SK-MEL-5 (cell line): ENCODE results near the gene ELAVL1. TPM values are rescaled to one million over a fixed set of nuclear protein-coding genes. Genes with fewer than 3 reads are reported as not detected.

ENCODE experiments used
- DNase-seq: peaks from one replicate; pipeline ENCODE4 v3.0.0-alpha.2; 2016; ENCODE audit warnings: low read depth, low spot score
- in situ Hi-C: cut with HindIII; loops from 2 replicates; pipeline ENCODE4 v1.10.0; 2016; ENCODE audit warnings: low sequenced_read_pairs, high pct_unique_total_duplicates, low pct_unique_long_range_greater_than_20kb
- total RNA-seq: library from RNA; depleted of rRNA; stranded (reverse); fragments of >200 nt; shearing (Covaris generic); gene quantifications from 2 replicates; pipeline ENCODE4 v1.2.3, GENCODE V29; 2014

The ELAVL1 gene
- total RNA-seq, 1 experiment from 2014 or later: 40.4 TPM

GRCh38 chr19:7979011-7979410 lies 26.4 kb downstream of the ELAVL1 start:
- no peak for DNase-seq
- in situ Hi-C loops: no loop called here

GRCh38 chr19:7978179-7978825 lies 27.1 kb downstream of the ELAVL1 start:
- no peak for DNase-seq
- in situ Hi-C loops: no loop called here

- DNase-seq: no peak
- in situ Hi-C loops: no loop called here
Measured at GRCh38 chr19:7977723-7978040, 27.8 kb downstream of the ELAVL1 start.

GRCh38 chr19:7977021-7977722 lies 28.3 kb downstream of the ELAVL1 start:
- no peak for DNase-seq
- in situ Hi-C loops: no loop called here

- in situ Hi-C loops: no loop called here
- DNase-seq: no peak
Measured at GRCh38 chr19:7976461-7976860, 29.0 kb downstream of the ELAVL1 start.

GRCh38 chr19:7975037-7975436 lies 30.4 kb downstream of the ELAVL1 start:
- in situ Hi-C loops: no loop called here
- no peak for DNase-seq

GRCh38 chr19:7973883-7974282 lies 31.6 kb downstream of the ELAVL1 start:
- in situ Hi-C loops: no loop called here
- DNase-seq: no peak

- in situ Hi-C loops: no loop called here
- DNase-seq: no peak
Measured at GRCh38 chr19:7971553-7972520, 33.6 kb downstream of the ELAVL1 start.

- in situ Hi-C loops: no loop called here
- peak; percentile 68 for DNase-seq
Measured at GRCh38 chr19:7970716-7971448, 34.6 kb downstream of the ELAVL1 start.

- in situ Hi-C loops: no loop called here
- DNase-seq: no peak
Measured at GRCh38 chr19:7969555-7969939, 35.9 kb downstream of the ELAVL1 start.

GRCh38 chr19:7968796-7969554 lies 36.5 kb downstream of the ELAVL1 start:
- DNase-seq: no peak
- in situ Hi-C loops: no loop called here

GRCh38 chr19:7968008-7968795 lies 37.2 kb downstream of the ELAVL1 start:
- no peak for DNase-seq
- in situ Hi-C loops: no loop called here

- DNase-seq: no peak
- in situ Hi-C loops: no loop called here
Measured at GRCh38 chr19:7965921-7966665, 39.3 kb downstream of the ELAVL1 start.

- in situ Hi-C loops: no loop called here
- no peak for DNase-seq
Measured at GRCh38 chr19:7965259-7965841, 40.1 kb downstream of the ELAVL1 start.

- no peak for DNase-seq
- in situ Hi-C loops: no loop called here
Measured at GRCh38 chr19:7963566-7963965, 41.9 kb downstream of the ELAVL1 start.
